ENCODE data around the gene ETS1. TPM values are rescaled to one million over a fixed set of nuclear protein-coding genes. Genes with fewer than 3 reads are reported as not detected.

Gene ETS1
- total RNA-seq, 1 experiment from 2014 or later = 82.0 TPM

- Mint-ChIP-seq H3K4me1 (ENCODE audit: insufficient read depth, unreplicated experiment) (peaks cover 5% of the 10 kb centered on the region), H3K36me3 (ENCODE audit: insufficient read depth, unreplicated experiment) (no peaks in the 10 kb centered on the region), H3K27ac (ENCODE audit: low read depth, unreplicated experiment) (no peak overlapping the region), H3K9me3 (ENCODE audit: unreplicated experiment) (no peaks in the 10 kb centered on the region), H3K4me3 (ENCODE audit: unreplicated experiment) (no peak overlapping the region), H3K27me3 (ENCODE audit: insufficient read depth, unreplicated experiment) (peaks cover 11% of the 10 kb centered on the region)
- TF ChIP-seq CTCF (IDR thresholded peaks at IDR 0.05; ENCODE audit: unreplicated experiment) = no peak
- intact Hi-C loops (cut with micrococcal nuclease) = no loop called here
- ChIA-PET CTCF (interaction anchor here (0.9 kb wide), 1 partner anchor 32 kb away, joined by 4 read pairs; no protein-coding TSS in a partner anchor), POLR2A (interaction anchor here (0.6 kb wide), 1 partner anchor 73 kb away, joined by 3 read pairs; no protein-coding TSS in a partner anchor)
- no TSS peak for BruUV-seq (replicated peaks)
- DNase-seq (ENCODE audit: unreplicated experiment) = no peak
Observed at GRCh38 chr11:128598096-128598495, 10.7 kb upstream of the ETS1 start.

- no peak for DNase-seq (ENCODE audit: unreplicated experiment)
- TF ChIP-seq CTCF (IDR thresholded peaks at IDR 0.05; ENCODE audit: unreplicated experiment) = no peak
- Mint-ChIP-seq H3K9me3 (ENCODE audit: unreplicated experiment) (no peaks in the 10 kb centered on the region), H3K36me3 (ENCODE audit: insufficient read depth, unreplicated experiment) (no peaks in the 10 kb centered on the region), H3K27me3 (ENCODE audit: insufficient read depth, unreplicated experiment) (peaks cover 15% of the 10 kb centered on the region), H3K4me1 (ENCODE audit: insufficient read depth, unreplicated experiment) (peaks cover 5% of the 10 kb centered on the region), H3K27ac (ENCODE audit: low read depth, unreplicated experiment) (no peak overlapping the region), H3K4me3 (ENCODE audit: unreplicated experiment) (no peak overlapping the region)
- intact Hi-C loops (cut with micrococcal nuclease) = no loop called here
- ChIA-PET CTCF (no interaction called here), POLR2A (no interaction called here)
- no TSS peak for BruUV-seq (replicated peaks)
Observed at GRCh38 chr11:128597209-128597608, 9.9 kb upstream of the ETS1 start.

- no peak overlapping the region for H3K27ac Mint-ChIP-seq (ENCODE audit: low read depth, unreplicated experiment)
- peaks cover 5% of the 10 kb centered on the region for H3K4me1 Mint-ChIP-seq (ENCODE audit: insufficient read depth, unreplicated experiment)
- TF ChIP-seq CTCF (IDR thresholded peaks at IDR 0.05; ENCODE audit: unreplicated experiment) = no peak
- peaks cover 24% of the 10 kb centered on the region for H3K27me3 Mint-ChIP-seq (ENCODE audit: insufficient read depth, unreplicated experiment)
- H3K4me3 Mint-ChIP-seq (ENCODE audit: unreplicated experiment) = no peak overlapping the region
- no peaks in the 10 kb centered on the region for H3K36me3 Mint-ChIP-seq (ENCODE audit: insufficient read depth, unreplicated experiment)
- no peak for DNase-seq (ENCODE audit: unreplicated experiment)
- no TSS peak for BruUV-seq (replicated peaks)
- POLR2A ChIA-PET = no interaction called here
- CTCF ChIA-PET = interaction anchor here (0.7 kb wide), 1 partner anchor 228 kb away, joined by 3 read pairs; no protein-coding TSS in a partner anchor
- H3K9me3 Mint-ChIP-seq (ENCODE audit: unreplicated experiment) = no peaks in the 10 kb centered on the region
- intact Hi-C loops (cut with micrococcal nuclease) = no loop called here
Observed at GRCh38 chr11:128596250-128596649, 8.9 kb upstream of the ETS1 start.

- Mint-ChIP-seq H3K36me3 (ENCODE audit: insufficient read depth, unreplicated experiment) (no peaks in the 10 kb centered on the region), H3K4me3 (ENCODE audit: unreplicated experiment) (no peak overlapping the region), H3K9me3 (ENCODE audit: unreplicated experiment) (no peaks in the 10 kb centered on the region), H3K27me3 (ENCODE audit: insufficient read depth, unreplicated experiment) (peaks cover 29% of the 10 kb centered on the region), H3K4me1 (ENCODE audit: insufficient read depth, unreplicated experiment) (peaks cover 5% of the 10 kb centered on the region), H3K27ac (ENCODE audit: low read depth, unreplicated experiment) (no peak overlapping the region)
- BruUV-seq (replicated peaks) = no TSS peak
- TF ChIP-seq CTCF (IDR thresholded peaks at IDR 0.05; ENCODE audit: unreplicated experiment) = no peak
- intact Hi-C loops (cut with micrococcal nuclease) = no loop called here
- CTCF ChIA-PET = interaction anchor here (0.7 kb wide), 1 partner anchor 228 kb away, joined by 3 read pairs; no protein-coding TSS in a partner anchor
- DNase-seq (ENCODE audit: unreplicated experiment) = no peak
- POLR2A ChIA-PET = no interaction called here
Observed at GRCh38 chr11:128595775-128596174, 8.4 kb upstream of the ETS1 start.
